22Rv1 (cell line): Measurements from ENCODE around the gene DNM3.

ENCODE experiments used
- CTCF ChIP-seq: fragments of 450-650 bp; IDR thresholded peaks from 2 replicates; pipeline ENCODE4 v1.5.1; 2017; ENCODE audit warnings: mild to moderate bottlenecking
- ZFX ChIP-seq: fragments of 450-650 bp; IDR thresholded peaks from 2 replicates; pipeline ENCODE4 v1.6.1; 2017; ENCODE audit warnings: antibody characterized with exemption, borderline replicate concordance

DNA sequence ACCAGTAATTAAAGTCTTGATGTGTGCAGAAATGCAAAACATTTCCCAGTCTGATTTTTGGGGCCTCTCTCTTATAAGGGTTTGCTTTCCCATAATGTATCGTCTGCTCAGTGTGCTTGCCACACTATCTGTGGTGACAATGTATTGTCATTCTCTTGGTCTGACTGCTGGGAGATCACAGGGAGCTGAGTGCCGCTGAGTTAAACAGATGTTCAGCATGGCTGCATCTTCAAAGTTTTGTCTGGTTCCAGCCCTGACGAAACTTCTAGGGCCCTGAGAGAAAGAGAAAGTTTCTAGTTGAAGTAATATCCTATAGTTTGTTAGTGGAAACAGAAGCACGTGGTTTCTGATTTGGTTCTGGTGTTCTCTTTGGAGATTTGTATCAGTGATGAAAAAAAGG, 42.6 kb downstream of the DNM3 start:
- no peak for TF ChIP-seq CTCF
- no peak for TF ChIP-seq ZFX
